ENCODE data around the gene ADAMTS5.
A peak's percentile ranks its signal among the peaks of the same experiment; 100 is the strongest.

ADAMTS5 gene

DNA sequence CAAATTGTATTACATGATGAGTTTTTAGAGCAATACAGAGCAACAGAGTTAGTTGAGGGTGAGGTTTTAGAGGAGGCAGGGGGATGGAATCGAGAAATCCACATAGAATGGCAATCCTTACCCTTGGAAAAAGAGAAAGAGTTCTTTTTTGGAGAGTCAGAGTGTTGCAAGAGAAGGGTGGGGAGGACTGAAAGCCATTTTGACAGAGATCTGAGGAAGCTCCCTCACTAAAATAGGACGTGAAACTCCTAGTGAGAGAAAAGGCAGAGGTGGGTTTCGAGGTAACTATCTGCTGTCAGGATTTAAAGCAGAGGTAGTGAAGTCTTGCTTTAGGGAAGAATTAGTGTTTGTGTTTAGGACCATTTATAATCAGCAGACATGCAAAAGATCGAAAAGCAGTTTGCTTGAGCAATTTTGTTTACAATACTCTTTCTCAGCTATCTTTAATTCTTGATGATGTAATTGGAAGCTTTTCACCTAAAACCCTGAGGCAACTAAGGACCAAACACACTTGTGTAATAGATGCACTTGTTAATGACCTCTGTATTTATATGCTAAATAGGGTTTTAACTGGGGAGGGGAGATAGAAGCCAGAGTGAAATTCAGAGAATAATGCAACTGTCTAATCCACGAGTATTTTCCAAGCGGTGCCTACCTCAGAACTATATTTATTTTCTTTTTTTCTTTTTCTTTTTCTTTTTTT lies 20.0 kb downstream of the ADAMTS5 start:
- no peak for DNase-seq

DNA sequence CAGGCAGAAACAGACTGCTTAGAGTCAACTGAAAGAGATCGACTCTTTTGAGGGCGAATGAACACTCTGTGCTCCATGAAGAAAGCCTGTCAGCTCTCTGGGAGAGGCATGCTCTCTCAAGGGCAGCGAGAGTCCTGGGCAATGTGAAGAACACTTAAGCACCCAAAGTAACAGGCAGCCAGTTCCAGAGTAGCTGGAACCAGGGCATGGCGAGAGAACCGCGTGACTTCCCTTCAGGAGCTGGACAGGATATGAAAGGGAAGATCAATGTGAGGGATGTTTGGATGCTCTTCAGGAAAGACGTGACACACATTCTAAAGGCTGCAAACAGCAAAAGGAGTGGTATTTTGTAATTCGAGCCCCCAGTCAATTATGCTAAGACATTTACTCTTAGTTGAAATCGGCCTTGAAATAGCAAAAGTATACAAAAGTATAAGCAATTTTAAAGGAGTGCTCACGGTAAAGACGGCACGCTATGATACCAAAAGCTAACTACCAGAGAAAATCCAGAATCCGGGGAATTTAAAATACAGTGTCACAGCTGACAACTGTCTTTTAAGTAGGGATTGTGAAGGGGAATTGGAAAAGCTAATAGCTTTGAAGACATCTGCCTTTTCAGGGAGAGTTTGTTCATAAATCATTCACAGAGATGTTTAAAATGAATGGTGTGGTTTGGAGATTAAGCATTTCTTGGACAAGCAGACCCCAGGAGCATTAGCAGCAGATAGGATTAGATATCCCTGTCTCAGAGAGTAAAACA lies 20.8 kb downstream of the ADAMTS5 start:
- DNase-seq, result no peak

DNA sequence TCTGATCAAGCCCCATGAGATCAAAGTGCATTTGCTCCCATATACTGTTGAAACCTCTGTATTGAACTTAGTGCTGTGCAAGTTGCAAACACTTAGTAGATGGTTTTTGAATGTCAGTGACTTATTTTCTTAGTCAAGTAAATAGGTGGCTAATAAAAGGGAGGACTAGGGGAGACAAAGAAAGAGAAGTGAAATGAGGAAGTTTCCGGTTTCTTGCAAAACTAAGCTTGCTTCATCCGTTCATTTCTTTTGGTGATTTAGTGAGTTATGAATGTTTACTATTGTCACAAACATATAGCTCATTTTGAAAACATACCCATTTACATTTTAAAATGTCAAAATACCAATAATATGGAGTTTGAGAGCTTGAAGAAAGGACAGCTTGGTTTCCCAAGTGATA lies 23.0 kb downstream of the ADAMTS5 start:
- DNase-seq, result no peak

DNA sequence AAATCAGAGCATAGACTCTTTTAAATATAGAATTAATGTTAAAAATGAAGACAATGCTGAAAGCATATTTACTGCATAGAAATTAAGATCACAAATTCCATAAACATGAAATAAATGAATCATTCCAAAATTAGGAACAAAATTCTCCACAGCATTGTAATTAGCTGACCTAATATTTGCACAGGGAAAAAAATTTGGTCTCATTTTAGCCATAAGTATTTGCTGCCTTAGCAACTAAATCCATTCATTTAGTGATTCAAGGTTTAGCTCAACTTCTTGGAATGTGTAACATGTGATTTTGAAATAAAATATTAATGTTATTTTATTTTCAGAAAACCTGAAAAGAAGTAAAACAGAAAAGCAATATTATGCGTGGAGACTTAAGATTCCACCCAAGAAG lies 25.5 kb downstream of the ADAMTS5 start:
- DNase-seq, result no peak

DNA sequence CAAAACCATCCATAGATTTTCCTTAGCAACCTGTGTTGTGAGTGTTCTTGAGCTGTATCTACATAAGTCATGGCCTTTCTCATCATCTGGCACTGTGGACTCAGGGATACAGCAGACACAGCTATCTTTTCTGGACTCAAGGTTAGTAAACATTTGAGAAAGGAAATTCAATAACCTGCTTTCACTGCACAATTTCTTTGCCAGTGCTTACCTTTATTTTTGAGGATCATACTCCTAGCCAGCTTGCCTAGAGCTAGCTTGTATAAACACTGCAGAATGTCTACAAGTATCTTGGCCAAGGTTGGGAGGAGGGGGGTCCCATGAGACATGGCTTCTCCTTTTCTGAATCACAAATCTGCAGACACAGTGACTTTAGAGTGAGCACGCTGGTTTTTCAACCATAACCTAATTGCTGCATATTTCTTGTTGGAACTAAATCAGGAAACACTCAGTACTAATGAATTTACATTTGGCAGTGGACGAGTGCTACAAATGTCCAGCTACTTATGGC lies 27.2 kb downstream of the ADAMTS5 start:
- peak; percentile 69 for DNase-seq

DNA sequence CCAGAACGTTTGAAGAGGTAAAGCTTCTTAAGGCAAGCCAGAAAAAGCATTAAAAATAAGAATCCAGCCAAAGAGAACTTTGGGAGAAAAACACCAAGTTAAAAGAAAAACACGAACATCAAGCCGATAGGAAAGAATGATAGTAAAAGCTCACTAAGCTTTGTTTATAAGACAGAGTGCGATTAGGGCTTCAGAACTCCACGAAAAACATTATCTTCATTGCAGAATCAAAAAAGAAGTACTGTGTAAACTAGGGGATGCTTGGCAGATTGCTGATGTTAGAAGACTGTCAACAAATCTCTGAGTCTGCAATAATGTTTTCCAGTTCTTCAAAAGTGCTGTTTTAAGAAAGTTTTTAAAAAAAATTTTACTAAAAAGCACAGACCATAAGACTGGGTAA lies 30.2 kb downstream of the ADAMTS5 start:
- DNase-seq, result no peak

DNA sequence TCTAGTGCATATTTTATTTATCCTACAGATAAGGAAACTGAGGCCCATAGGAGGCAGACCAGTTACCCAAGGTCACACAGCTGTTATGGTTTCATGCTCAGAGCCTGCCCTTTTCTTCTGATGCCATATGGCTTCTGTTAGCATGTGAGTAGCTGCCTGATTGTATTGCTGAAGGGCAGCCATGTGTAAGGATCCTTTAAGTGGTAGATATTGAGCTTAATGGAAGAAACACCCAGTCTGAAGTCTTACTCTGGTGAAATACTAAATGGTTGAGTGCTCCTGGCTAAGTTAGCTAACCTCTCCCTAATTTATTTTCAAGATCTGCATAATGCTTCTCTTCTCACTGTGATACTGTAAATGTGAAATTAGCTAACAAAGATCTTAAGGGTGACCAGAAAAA lies 30.9 kb downstream of the ADAMTS5 start:
- DNase-seq, result no peak

DNA sequence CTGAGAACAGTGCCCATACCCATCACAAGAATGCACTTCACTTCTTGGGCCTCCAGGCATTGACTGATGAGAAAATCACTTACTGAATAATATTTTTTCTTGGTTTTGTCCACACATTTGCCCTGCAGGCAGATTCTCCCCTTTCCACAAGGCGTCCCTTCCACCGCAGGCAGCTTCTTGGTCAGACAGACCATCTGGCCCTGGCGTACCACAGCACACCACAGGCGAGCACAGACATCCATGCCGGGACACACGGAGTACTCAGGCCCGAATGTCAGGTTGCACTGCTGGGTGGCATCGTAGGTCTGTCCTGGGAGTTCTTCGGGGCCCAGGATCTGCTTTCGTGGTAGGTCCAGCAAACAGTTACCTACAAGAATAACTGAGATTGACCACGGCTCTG lies 32.5 kb downstream of the ADAMTS5 start:
- DNase-seq, result no peak

DNA sequence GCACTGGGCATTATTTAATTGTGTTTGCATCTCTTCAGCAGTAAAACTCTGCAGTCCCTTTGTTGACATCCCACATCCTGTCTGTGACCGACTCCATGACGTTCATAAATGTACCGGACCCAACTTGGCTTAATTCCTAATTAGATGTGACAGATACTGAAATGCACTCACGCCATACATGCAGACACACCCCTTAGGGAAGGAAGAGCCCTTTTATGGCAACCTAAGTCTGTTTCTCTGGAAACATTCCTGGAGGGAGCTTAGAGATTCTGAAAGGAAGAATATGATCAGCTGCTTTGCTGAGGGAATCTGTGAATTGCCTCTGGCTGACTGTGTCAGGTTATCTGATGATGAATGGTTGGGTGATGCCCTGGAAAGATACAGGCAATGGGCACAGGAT lies 33.4 kb downstream of the ADAMTS5 start:
- no peak for DNase-seq

DNA sequence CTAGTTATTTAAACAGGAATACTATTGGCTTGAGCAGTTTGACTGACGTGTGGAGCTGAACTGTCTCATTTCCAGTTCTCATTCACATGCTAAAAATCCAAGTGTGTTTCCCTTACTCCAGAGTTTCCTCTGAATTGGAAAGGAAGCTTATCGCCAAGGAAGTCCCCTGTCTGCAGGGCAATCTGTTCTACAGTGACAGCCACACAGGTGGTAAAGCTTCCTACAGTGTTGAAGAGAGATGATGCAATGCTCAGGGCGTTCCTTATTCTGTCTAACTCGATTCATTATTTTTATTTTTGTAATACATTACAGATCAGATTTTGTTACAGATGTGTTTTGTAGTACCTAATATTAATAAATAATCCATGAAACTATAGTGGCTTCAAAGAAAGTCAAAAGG lies 41.3 kb downstream of the ADAMTS5 start:
- no peak for DNase-seq

DNA sequence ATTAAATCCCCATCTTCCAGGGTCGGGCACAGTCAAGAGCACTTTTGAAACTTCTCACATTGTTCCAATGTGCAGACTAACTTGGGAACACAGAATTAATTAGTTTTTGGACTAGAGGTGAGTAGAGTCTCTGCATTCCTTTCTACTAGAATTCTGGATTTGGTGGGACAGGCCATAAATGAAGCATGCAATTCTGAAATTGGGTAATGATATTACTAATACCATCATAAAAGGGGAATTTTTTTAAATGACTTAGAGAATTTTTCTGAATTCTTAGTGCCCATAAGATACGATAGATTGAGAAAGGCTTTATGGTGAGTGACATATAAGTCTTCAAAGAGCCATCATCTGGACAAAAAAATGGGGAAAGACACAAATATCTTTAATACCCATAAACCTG lies 41.8 kb downstream of the ADAMTS5 start:
- no peak for DNase-seq

DNA sequence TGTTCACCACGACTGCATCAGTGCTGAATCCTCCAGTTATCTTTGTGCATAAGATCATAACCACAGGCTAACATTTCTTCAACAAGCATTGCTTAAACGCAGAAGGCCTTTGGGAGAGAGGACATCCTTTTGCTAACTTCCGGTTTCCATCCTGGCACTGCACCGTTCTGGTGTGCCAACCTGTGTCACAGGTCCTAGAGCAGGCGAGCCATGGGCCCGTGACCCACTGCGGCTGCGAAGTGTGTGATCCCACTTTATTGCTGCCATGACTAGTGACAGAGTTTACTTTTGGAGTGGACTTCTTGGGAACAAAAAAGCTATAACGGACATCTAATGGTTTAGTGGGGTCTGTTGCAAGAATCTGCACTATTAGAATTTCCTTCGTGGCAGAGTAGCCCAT lies 42.9 kb downstream of the ADAMTS5 start:
- DNase-seq, result no peak

DNA sequence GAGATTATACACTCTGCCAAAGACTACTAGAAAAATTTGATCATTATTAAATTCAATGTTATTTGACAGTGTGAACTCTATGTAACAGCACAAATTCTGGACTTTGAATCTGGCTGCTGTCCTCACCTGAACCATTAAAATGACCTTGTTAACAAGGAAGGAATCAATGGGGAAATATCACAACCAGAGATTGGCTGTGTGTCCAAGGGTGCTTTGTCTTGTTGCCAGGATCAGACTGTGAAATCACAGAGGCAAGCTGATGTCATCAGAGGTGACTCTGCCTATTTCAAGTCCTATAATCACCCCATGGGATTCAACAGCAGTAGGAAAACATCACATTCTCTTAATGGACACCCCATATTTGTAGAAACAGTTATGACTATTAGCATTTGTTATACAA lies 46.8 kb downstream of the ADAMTS5 start:
- no peak for DNase-seq

DNA sequence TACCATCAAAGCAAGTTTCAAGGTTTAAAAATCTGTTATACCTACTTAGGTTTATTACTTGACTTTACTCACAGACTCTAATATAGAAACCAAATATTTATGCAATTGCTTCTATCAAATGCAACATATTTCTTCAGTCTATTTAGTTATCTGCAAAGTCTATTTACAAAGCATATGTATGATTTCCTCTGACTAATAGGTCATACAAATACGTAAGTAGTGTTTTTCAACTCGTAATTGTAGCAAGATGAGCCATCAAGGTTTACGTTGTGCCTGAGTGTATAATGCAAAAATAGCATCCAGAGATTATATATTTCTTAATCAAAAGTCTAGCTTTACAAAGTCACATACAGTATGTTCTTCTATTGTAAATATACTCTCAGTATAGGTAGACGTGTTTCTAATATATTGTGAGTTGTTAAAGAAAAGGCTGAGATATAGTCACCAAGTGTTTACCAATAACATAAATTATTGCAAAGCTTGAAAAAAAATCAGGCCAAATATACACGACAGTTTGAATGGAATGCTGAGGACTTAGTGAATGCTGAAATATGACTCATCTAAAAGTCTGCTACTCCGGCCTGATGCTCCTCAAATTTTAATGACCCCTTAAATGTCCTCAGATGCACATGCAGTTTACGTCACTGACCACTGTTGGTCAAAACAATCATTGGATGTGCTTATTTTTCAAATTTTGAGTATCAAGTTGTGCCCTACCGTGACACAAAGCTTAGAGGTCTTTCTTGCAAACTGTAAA lies 48.4 kb downstream of the ADAMTS5 start:
- no peak for DNase-seq

DNA sequence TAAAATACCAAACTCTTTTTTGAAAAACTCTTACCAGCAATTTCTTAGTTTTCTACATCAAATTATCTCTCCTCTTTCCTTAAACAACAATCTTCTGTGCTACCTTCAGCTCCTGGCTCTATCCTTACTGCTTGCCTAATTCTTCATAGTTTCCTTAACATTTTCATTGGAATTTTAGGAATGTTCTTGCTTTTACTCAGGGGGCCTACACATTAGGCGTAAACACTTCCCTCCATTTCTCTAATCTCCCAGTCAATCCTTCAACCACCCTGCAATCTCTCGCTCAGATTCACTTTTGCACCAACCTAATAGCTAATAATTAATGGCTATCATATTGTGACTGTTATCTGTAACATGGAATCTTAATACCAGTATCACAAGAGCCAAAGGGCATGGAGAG lies 50.1 kb downstream of the ADAMTS5 start:
- no peak for DNase-seq

DNA sequence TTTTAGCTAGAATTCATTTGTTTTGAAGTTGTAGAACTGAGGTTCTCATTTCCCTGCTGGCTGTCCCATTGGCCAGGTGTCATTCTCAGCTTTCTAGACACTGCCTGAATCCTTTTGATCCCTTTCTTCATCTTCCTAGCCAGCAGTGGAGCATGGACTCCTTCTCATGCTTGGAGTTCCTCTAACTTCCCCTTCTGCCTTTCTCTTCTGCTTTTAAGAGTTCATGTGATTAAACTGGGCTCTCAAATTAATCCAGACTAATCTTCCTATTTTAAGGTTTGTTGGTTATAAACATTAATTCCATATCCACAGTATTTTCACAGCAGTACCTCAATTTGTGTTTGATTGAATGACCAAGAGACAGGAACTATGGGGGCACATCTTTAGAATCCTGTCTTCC lies 52.3 kb downstream of the ADAMTS5 start:
- DNase-seq, result no peak

DNA sequence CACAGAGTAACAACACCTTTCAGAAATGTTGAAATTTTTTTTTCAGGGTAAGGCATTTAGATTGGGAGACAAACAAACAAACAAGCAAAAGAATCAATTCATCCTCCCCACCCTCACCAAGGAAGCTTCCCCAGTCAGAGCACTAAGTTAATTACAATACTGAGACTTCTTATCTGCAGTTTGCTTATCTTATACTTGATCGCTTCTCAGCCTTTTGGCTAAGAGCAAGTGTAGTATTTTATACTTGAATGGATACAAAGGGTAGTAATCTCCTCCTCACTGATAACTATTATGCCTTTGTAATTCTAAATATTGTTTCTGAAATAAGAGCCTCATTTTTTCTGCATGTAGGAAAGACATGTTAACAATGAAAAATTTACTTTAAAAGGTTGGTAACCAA lies 54.4 kb downstream of the ADAMTS5 start:
- DNase-seq, result no peak

DNA sequence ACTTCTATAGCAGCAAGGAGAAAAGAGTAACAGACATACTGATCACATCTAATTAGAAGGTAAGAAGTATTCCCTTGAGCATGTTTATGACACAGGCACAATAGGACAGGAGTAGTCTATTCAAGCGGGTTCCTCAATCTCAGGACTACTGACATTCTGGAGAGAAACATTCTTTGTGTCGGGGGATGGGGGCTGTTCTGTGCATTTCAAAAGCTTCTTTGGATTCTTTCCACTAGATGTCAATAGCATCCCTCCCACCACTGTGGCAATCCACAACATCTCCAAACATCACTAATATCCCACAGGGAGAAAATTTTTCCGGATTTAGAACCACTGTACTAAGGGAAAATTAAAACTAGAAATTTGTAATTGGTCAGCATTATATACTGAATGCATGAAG lies 56.9 kb downstream of the ADAMTS5 start:
- no peak for DNase-seq

DNA sequence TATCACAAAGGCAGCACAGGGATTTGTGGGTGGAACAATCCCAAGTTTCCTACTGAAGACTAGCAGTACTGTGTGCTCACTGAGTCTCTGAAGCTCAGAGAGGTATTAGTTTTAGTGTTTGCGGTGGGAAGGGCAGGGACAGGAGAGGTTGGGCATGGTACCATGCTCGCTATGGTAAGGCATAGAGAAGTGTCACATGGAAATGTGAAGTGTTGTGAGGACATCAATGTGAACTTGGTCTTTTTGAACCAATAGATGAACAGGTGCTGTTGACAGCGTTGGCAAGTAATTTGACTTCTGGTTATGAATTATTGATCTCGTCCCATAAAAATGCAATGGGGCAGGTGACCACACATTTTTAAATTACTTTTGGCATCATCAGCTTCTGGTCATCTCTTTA lies 65.9 kb downstream of the ADAMTS5 start:
- no peak for DNase-seq

DNA sequence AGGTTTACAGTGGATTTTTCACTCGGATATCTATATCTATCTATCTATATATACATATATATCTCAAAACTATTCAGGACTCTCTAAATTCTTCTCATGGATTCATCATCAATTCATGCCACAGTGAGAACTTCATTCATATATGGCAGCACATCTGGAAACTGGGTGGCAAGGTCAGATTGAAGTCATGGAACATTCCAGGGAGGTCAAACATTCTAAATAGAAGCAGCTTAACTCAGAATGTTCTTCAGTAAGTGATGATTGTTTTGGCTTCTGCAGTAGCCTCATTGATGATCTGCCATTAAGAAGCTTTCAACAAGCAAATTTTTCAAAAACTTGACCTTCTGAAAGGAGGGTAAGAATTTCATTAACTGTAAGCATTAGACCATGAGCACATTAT lies 74.7 kb downstream of the ADAMTS5 start:
- no peak for DNase-seq

DNA sequence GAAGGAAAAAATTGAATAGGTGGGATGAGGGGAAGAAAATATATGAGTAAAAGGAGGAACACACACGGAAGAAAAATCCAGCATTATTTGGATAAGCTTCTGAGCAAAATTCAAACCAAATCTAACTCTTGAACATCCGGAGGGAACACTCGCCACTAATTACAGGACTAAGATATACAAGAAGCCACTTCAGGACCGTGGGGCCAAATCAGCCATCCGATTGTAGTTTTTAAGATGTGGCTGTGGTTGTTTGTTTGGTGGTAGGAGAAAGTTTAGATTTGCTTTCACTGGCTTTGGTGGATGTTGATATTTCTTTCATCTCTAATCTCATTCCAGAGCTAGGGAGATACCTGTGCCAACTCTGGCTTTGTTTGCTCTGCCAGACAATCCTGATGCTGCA lies 78.0 kb downstream of the ADAMTS5 start:
- no peak for DNase-seq

DNA sequence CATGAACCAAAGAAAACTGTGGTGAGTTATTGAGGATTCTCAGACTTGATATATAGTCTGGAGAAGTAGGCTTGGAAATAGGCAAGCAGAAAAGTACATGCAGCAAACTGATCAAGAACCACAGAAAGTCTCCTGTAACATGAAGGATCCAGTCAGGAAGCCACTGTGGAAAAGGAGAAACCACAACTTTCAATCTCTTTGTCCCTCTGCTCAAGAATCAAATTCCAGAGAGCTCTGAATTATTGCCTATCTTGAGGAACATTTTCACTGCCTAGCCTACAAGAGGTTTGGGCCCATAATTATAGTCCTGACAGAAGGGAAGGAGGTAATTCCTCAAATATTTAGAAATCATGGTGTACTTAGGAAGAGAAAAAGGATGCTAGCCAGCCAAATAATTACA lies 78.6 kb downstream of the ADAMTS5 start:
- DNase-seq, result no peak

DNA sequence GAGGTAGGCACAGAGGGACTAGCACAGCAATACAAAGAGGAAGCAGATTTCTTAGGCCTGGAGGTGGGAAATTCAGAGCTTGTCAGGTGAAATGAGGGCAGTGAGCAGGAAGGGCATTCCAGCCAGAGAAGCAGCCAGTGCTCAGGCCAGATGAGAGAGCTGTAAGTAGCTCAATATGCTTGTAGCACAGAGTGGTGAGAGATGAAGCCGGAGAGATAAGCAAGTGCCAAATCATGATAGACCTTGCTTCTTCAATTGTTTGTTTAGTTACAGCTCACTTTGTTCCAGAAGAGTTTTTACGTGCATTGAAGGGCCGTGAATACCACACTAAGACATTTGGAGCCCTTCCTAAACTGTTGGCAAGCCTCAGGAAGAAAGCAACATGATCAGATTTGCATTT lies 79.6 kb downstream of the ADAMTS5 start:
- DNase-seq, result no peak

DNA sequence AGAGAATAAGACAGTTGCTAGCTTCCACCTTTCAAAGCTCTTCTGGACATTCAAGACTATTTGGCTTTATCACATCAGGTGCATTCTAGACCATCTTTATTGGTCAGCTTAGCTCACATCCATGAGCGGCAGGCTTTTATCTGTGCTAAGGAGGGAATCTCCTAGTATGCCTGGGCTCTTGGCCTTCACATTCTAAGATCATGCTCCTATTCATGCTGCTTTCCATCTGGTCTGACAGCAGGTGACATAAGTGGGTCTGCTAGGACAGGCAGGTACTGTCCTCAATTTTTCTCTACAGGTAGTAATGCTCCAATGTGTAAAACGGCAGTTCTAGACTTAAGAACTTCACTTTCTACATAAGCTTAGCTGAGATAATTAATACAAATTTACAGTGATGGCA lies 82.5 kb downstream of the ADAMTS5 start:
- no peak for DNase-seq

All from right hindlimb (tissue), 1 donor.